HG03571 (cell line): ENCODE results near the gene EVA1A.

ENCODE experiments used
- ATAC-seq: cut with Tn5 transposase; IDR thresholded peaks from one replicate; pipeline ENCODE4 v1.9.1; 2021; ENCODE audit not compliant: unreplicated experiment

EVA1A gene

DNA sequence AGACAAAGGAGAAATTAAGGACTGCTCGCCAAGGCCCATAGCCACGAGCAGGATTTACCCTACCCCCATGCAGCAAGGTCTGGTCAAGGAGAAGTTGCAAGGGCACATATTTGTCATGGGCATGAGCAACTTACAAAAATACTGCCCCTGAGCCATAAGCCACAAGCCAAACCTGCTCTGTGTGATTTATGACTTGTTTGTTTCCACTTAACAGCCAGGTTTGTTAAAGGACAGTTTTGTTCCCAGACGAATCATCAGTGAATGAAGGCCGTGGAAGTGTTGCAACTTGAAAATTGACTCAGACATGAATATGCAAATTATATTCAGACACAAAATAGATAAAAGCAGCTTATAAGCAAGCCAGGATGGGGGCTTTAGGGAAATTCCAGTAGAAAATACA, 31.3 kb upstream of the EVA1A start:
- ATAC-seq, result no peak

DNA sequence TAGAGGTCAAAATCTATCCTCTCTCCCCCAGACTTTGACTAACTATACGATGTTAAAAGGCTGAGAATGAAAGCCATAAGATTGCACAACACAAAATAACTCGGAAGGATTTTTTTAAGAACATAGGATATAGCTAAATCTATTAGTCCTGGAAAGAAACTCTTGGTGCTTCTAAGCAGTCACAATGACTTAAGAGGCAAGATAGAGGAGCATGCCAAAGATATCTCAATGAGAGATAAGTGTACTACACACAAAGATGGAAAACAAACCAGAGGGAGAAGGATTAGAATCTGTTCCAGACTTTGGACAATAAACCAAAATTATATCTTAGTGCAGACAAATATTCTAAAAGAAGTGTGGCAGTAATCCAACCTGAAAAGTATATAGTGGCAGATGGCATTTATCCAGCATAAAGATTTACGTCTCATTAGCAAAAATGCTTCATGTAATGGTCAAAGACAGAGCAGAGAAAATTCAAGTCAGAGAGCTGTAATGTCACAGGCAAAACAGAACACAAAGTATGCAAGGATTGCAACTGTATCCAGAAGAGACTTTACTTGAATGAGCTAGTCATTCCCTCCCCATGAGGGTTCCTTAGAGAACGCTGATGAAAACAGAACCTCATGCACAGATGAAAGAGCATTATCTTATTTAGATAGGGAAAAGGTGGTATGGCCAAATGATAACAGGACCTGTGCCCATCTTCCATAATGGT, 28.8 kb upstream of the EVA1A start:
- ATAC-seq, result no peak

GRCh38 chr2:75587954-75588587, 27.3 kb upstream of the EVA1A start:
- ATAC-seq, result no peak

DNA sequence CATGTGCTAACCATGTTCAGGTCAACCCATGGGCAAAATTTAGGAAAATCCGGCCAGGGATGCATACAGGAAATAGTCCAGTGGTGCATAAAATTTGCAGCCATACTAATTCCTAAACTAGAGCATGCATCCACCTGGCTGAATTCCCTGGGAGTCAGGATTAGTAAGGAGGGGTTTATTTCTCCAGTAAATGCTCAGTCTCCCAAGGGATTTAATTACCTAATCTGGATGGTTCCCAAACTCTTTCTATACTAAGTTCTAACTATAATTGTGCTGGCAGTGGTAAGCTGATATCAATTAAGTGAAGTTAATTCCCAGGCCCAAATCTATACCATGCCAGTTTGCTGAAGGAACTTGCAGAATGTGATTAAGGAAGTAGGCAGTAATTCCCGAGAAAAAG, 26.2 kb upstream of the EVA1A start:
- no peak for ATAC-seq

DNA sequence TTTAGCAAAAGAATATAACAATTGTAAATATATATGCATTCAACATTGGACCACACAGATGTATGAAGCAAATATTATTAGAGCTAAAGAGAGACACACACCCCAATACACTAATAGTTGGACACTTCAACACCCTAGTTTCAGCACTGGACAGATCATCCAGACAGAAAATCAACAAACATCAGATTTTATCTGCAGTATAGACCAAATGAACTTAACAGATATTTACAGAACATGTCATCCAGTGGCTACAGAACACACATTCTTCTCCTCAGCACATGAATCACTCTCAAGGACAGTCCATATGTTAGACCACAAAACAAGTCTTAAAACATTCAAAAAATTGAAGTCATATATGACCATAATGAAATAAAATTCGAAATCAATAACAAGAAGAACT, 22.1 kb upstream of the EVA1A start:
- no peak for ATAC-seq

- no peak for ATAC-seq
Measured at GRCh38 chr2:75580606-75581005, 19.9 kb upstream of the EVA1A start.

GRCh38 chr2:75580156-75580555, 19.4 kb upstream of the EVA1A start:
- ATAC-seq, result no peak

- no peak for ATAC-seq
Measured at GRCh38 chr2:75579186-75579585, 18.4 kb upstream of the EVA1A start.

DNA sequence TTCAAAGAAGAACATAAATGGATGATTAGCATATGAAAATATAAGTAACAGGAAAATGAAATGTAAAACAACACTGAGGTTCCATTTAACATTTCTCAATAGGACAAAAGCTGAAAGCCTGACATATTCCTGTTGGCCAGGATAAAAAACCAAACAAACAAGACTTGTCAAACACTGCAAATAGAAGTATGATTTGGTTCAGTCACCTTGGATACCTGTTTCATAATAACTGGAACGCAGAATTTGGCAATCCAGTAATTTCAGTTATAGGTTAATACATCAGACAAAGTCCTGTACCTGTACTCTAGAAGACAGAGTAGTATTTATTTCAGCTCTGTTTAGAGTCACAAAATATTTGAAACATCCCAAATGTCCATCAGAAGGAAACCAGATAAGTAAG, 16.5 kb upstream of the EVA1A start:
- ATAC-seq, result no peak

DNA sequence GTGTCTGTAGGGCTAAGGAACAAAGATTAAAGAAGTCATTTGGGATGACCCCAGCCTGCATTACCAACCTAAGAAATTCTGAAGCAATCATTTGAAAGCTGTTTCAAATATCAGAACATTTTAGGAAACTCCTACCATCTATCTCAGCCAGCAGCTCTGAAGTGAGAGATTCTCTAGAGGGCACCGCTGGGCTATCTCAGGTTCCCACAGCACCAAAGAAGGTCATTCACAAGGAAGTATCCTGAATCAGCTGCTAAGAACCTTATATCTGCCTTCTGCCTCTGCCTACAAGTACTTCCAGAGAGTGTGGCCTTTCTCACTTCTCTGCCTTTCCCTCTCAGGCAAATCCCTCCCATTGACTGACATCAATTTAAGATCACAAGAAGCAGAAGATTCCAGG, 13.4 kb upstream of the EVA1A start:
- ATAC-seq, result no peak

DNA sequence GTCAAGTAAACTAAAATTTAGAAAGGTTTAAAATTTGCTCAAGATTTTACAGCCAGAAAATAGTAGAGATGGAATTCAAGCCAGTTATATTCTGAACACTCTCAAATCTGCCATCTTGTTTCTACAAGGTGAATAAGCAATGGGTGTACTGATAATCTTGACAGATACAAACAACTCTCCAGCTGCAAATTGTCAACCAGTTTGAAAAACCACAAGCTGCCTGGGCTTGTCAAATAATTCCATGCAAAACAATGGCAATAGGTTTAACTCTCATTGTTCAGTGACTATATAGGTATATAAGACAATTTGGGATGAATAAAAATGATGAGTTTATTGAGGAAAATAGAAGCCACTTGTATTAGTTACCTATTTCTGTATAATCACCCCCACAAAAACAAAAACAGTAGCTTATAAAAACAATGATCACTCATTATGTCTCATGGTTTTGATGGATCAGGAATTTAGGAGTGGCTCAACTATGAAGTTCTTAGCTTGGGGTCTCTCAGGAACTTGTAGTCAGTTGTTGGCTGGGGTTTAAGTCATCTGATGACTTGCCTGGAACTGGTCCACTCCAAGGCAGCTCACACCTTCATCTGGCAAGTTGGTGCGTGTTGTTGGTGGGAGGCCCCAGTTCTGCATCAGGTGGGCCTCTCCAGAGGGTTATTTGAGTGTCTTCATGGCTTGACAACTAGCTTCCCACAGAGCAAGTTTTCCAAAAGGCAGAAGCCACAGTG, 12.6 kb upstream of the EVA1A start:
- no peak for ATAC-seq

DNA sequence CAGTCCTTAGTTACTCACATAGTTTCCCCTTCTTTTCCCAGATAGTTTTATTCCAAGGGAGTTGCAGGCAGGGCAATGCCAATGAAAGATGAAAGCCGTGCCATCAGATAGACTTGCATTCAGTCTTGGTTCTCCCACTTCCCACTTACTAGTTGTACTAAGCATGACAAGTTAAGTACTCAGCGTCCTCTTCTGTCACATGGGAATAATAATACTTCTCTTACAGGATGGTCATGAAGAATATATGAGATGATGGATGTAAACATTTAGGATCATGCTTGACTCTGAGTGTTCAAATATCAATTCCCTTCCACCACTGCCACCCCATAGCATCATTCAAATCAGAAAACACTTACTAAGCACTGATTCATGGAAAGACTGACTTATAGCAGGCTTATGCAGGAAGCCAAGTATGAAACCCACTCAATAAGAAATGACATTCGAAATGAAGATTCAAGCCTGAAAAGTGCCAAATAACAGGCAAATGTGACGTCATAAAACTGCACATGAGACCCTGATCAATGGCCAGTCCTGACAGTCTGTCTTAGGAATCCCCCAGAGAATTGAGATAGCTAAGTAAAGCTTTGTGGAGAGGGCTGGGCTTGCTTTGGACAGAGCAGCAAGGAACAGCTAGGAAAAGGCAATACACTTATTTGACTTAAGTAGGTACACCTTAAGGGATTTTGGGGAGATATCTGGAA, 11.1 kb upstream of the EVA1A start:
- no peak for ATAC-seq

- no peak for ATAC-seq
Measured at GRCh38 chr2:75570948-75571729, 10.4 kb upstream of the EVA1A start.

GRCh38 chr2:75570024-75570947, 9.5 kb upstream of the EVA1A start:
- no peak for ATAC-seq

GRCh38 chr2:75569546-75569945, 8.8 kb upstream of the EVA1A start:
- no peak for ATAC-seq

DNA sequence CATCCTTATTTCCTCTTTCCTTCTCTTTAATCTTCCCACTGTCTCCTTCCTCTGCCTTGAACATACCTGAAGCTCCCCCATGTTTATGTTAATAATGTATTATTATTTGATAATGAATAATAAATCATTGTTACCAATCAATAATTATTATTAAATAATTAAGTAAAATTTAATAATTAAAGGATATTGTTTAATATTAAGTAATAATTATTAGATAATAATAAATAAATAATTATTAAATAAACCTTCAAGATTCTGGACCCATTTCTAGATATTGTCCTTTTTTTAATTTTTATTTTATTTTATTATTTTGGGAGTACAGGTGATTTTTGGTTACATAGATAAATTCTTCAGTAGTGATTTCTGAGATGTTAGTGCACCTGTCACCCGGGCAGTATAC, 7.4 kb upstream of the EVA1A start:
- no peak for ATAC-seq

DNA sequence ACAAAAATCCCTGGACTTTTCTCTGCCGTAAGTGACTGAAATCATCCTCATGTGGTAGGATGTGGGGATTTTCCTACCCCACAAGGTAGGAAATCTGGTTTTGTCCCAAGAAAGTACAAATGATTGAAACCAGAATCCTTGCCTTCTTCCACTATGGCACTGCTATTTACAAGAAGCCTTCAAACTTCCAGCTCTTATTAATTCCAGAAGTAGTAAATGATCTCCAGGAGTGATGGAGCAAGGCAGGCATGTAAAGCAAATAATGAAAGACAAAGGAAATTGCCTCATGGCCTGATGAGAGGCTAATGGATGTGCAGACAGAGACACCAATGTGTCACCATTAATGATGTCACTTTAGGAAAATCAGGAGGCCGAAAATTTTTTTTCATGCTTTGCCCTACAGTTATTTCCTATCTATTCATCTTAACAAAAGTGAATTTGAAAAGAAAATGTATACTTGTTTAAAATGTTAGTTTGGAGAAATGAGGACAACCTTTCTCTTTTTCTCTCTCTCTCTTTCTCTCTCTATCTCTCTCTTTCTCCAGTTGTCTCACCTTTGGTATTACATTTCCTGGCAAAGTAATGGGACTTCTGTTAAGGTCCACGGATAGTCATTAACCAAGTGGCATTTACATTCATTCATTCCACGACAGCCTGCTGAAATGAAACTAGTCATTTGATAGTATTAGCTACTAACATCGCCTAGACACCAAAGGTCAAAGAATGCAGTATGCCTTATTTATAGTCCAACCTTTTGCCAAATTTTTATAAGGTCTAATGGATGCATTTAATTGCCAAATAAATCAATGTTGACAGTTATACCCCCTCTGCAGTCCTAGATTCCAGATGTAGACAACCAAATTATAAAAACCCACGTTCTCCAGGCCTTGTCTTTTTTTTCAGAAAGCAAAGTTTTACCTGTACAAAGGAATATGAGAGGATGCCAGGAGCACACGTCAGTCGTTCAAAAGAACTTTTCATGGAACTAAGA, 5.0 kb upstream of the EVA1A start:
- ATAC-seq, result no peak

- ATAC-seq, result no peak
Measured at GRCh38 chr2:75564713-75565359, 4.1 kb upstream of the EVA1A start.
